ENCODE results near the gene KCTD4. TPM values are rescaled to one million over a fixed set of nuclear protein-coding genes. Genes with fewer than 3 reads are reported as not detected.
"Not testable (repeated sequence)": the region's sequence is repeated elsewhere in the genome, so short reads cannot be mapped to it uniquely, and the experiment has no call there.

Gene KCTD4
- total and polyA plus RNA-seq, 4 donors = 2.1 to 7.4 (median 5.9) TPM

GRCh38 chr13:45199711-45200110 lies 1.1 kb downstream of the KCTD4 start:
- no peaks in the 10 kb centered on the region for H3K4me1 ChIP-seq (ENCODE audit: control insufficient read depth, insufficient read depth, low read length)
- H3K36me3 ChIP-seq (ENCODE audit: control insufficient read depth, insufficient read depth, low read length) = no peaks in the 10 kb centered on the region
- no peaks in the 10 kb centered on the region for H3K27me3 ChIP-seq (ENCODE audit: control insufficient read depth, insufficient read depth, low read length)
- no peak overlapping the region for H3K4me3 ChIP-seq (ENCODE audit: low read depth, low read length)
- no peak overlapping the region for H3K27ac ChIP-seq (ENCODE audit: low read depth, low read length)
- no peak for DNase-seq (ENCODE audit: low read depth in 4 of 6, low spot score in 6 of 6)
- WGBS (ENCODE audit: insufficient coverage) = no CpG with 5 or more reads among the region's 4 CpGs
- no peaks in the 10 kb centered on the region for H3K9me3 ChIP-seq (ENCODE audit: control insufficient read depth, insufficient read depth, low read length)

DNA sequence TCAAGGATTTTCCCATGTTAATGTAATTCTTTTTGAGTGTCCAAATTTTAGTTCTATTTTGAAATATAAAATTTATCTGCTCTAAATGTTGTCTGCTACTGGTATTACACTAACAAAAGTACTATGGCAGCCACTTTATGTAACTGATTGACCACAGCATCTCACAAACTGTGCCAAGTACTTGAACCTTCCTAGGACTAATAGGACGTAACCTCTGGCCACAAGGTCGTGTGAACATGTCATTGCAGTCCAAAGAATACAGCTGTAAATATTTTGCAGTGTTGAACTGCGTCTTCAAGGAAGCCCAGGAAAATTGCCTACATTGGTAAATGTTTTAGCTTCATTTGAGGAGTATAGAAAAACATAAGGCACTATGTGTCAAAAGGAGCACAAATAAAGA lies 1.9 kb downstream of the KCTD4 start:
- Histone ChIP-seq H3K36me3 (ENCODE audit: control insufficient read depth, insufficient read depth, low read length) (no peaks in the 10 kb centered on the region), H3K4me3 (ENCODE audit: low read depth, low read length) (no peak overlapping the region), H3K27ac (ENCODE audit: low read depth, low read length) (no peak overlapping the region), H3K4me1 (ENCODE audit: control insufficient read depth, insufficient read depth, low read length) (no peaks in the 10 kb centered on the region), H3K27me3 (ENCODE audit: control insufficient read depth, insufficient read depth, low read length) (no peaks in the 10 kb centered on the region), H3K9me3 (ENCODE audit: control insufficient read depth, insufficient read depth, low read length) (no peaks in the 10 kb centered on the region)
- WGBS (ENCODE audit: insufficient coverage) = 76% methylated on average over 2 of the region's 3 CpGs
- no peak for DNase-seq (ENCODE audit: low read depth in 4 of 6, low spot score in 6 of 6)

DNA sequence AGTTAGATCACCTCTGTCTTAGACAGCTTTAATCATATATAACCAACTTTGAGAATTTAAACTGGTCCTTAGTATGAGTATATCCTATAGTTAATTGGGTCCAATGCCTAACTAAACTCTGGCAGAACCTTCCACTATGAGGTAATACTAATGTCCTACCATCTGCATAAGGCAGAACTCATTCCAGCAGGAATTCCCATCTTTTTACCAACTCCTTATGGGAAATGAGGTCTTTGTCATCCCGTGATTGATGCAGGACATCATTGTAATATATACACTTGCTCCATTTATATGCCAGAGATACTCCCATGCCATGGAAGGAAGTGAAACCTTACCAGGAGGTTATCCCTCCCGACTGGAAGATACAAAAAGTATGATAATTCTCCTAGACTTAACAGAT lies 2.8 kb downstream of the KCTD4 start:
- WGBS (ENCODE audit: insufficient coverage) = no CpG with 5 or more reads among the region's 2 CpGs
- H3K9me3 ChIP-seq (ENCODE audit: control insufficient read depth, insufficient read depth, low read length) = no peaks in the 10 kb centered on the region
- H3K36me3 ChIP-seq (ENCODE audit: control insufficient read depth, insufficient read depth, low read length) = no peaks in the 10 kb centered on the region
- no peak overlapping the region for H3K27ac ChIP-seq (ENCODE audit: low read depth, low read length)
- no peaks in the 10 kb centered on the region for H3K27me3 ChIP-seq (ENCODE audit: control insufficient read depth, insufficient read depth, low read length)
- H3K4me3 ChIP-seq (ENCODE audit: low read depth, low read length) = no peak overlapping the region
- no peak for DNase-seq (ENCODE audit: low read depth in 4 of 6, low spot score in 6 of 6)
- H3K4me1 ChIP-seq (ENCODE audit: control insufficient read depth, insufficient read depth, low read length) = no peaks in the 10 kb centered on the region

GRCh38 chr13:45196622-45197021 lies 4.2 kb downstream of the KCTD4 start:
- WGBS (ENCODE audit: insufficient coverage) = 63% methylated on average over 1 of the region's 1 CpG
- Histone ChIP-seq H3K27ac (ENCODE audit: low read depth, low read length) (no peak overlapping the region), H3K27me3 (ENCODE audit: control insufficient read depth, insufficient read depth, low read length) (no peaks in the 10 kb centered on the region), H3K4me3 (ENCODE audit: low read depth, low read length) (no peak overlapping the region), H3K9me3 (ENCODE audit: control insufficient read depth, insufficient read depth, low read length) (no peaks in the 10 kb centered on the region), H3K36me3 (ENCODE audit: control insufficient read depth, insufficient read depth, low read length) (no peaks in the 10 kb centered on the region), H3K4me1 (ENCODE audit: control insufficient read depth, insufficient read depth, low read length) (no peaks in the 10 kb centered on the region)
- DNase-seq (ENCODE audit: low read depth in 4 of 6, low spot score in 6 of 6) = no peak

GRCh38 chr13:45196096-45196495 lies 4.7 kb downstream of the KCTD4 start:
- no peaks in the 10 kb centered on the region for H3K9me3 ChIP-seq (ENCODE audit: control insufficient read depth, insufficient read depth, low read length)

DNA sequence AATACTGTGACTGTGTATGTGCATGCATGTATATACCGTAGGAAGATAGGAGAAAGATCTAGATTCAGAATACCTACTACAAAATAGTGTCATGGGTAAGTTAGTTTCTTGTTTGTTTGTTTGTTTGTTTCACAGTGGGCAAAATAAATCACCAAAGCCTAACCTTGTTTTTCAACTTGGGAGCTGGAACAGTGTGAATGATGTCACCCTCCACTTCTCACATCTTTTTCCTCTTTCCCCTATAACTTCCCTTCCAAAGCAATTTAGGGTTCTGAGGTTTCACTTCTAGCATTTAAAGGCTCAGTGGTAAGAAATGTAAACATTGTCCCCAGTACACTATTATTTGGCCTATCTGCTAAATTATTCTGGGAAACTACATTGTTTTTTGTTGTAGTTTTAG lies 5.4 kb downstream of the KCTD4 start:
- no CpG with 5 or more reads among the region's 1 CpG for WGBS (ENCODE audit: insufficient coverage)
- H3K9me3 ChIP-seq (ENCODE audit: control insufficient read depth, insufficient read depth, low read length) = no peaks in the 10 kb centered on the region
- no peak for DNase-seq (ENCODE audit: low read depth in 4 of 6, low spot score in 6 of 6)
- no peak overlapping the region for H3K4me3 ChIP-seq (ENCODE audit: low read depth, low read length)
- no peaks in the 10 kb centered on the region for H3K27me3 ChIP-seq (ENCODE audit: control insufficient read depth, insufficient read depth, low read length)
- H3K4me1 ChIP-seq (ENCODE audit: control insufficient read depth, insufficient read depth, low read length) = no peaks in the 10 kb centered on the region
- H3K36me3 ChIP-seq (ENCODE audit: control insufficient read depth, insufficient read depth, low read length) = no peaks in the 10 kb centered on the region
- no peak overlapping the region for H3K27ac ChIP-seq (ENCODE audit: low read depth, low read length)

More at GRCh38 chr13:45196096-45196495, 4.7 kb downstream of the KCTD4 start:
- H3K4me3 ChIP-seq (ENCODE audit: low read depth, low read length) = no peak overlapping the region
- no peaks in the 10 kb centered on the region for H3K27me3 ChIP-seq (ENCODE audit: control insufficient read depth, insufficient read depth, low read length)
- no peaks in the 10 kb centered on the region for H3K36me3 ChIP-seq (ENCODE audit: control insufficient read depth, insufficient read depth, low read length)
- H3K4me1 ChIP-seq (ENCODE audit: control insufficient read depth, insufficient read depth, low read length) = no peaks in the 10 kb centered on the region
- WGBS (ENCODE audit: insufficient coverage) = no CpG with 5 or more reads among the region's 3 CpGs
- DNase-seq (ENCODE audit: low read depth in 4 of 6, low spot score in 6 of 6) = no peak
- H3K27ac ChIP-seq (ENCODE audit: low read depth, low read length) = no peak overlapping the region

- Histone ChIP-seq H3K27me3 (ENCODE audit: control insufficient read depth, insufficient read depth, low read length) (no peaks in the 10 kb centered on the region), H3K36me3 (ENCODE audit: control insufficient read depth, insufficient read depth, low read length) (no peaks in the 10 kb centered on the region), H3K4me3 (ENCODE audit: low read depth, low read length) (no peak overlapping the region), H3K27ac (ENCODE audit: low read depth, low read length) (no peak overlapping the region), H3K9me3 (ENCODE audit: control insufficient read depth, insufficient read depth, low read length) (no peaks in the 10 kb centered on the region), H3K4me1 (ENCODE audit: control insufficient read depth, insufficient read depth, low read length) (no peaks in the 10 kb centered on the region)
- DNase-seq (ENCODE audit: low read depth in 4 of 6, low spot score in 6 of 6) = peak in 5 of 6 donors; percentile 40 to 92 (median 56)
- WGBS (ENCODE audit: insufficient coverage) = 15% methylated on average over 5 of the region's 15 CpGs
Measured at GRCh38 chr13:45194081-45194939, 6.5 kb downstream of the KCTD4 start.

- no peak for DNase-seq (ENCODE audit: low read depth in 4 of 6, low spot score in 6 of 6)
Measured at GRCh38 chr13:45191874-45192273, 9.0 kb downstream of the KCTD4 start.

GRCh38 chr13:45189511-45189910 lies 11.3 kb downstream of the KCTD4 start:
- not testable (repeated sequence) for H3K27ac ChIP-seq (ENCODE audit: low read depth, low read length); H3K4me1 ChIP-seq (ENCODE audit: control insufficient read depth, insufficient read depth, low read length); H3K4me3 ChIP-seq (ENCODE audit: low read depth, low read length); DNase-seq (ENCODE audit: low read depth in 4 of 6, low spot score in 6 of 6); H3K27me3 ChIP-seq (ENCODE audit: control insufficient read depth, insufficient read depth, low read length); H3K36me3 ChIP-seq (ENCODE audit: control insufficient read depth, insufficient read depth, low read length); H3K9me3 ChIP-seq (ENCODE audit: control insufficient read depth, insufficient read depth, low read length)

More at GRCh38 chr13:45191874-45192273, 9.0 kb downstream of the KCTD4 start:
- Histone ChIP-seq H3K4me3 (ENCODE audit: low read depth, low read length) (no peak overlapping the region), H3K27ac (ENCODE audit: low read depth, low read length) (no peak overlapping the region), H3K36me3 (ENCODE audit: control insufficient read depth, insufficient read depth, low read length) (no peaks in the 10 kb centered on the region), H3K27me3 (ENCODE audit: control insufficient read depth, insufficient read depth, low read length) (no peaks in the 10 kb centered on the region), H3K4me1 (ENCODE audit: control insufficient read depth, insufficient read depth, low read length) (no peaks in the 10 kb centered on the region), H3K9me3 (ENCODE audit: control insufficient read depth, insufficient read depth, low read length) (no peaks in the 10 kb centered on the region)
- no CpG with 5 or more reads among the region's 1 CpG for whole genome bisulfite sequencing (ENCODE audit: insufficient coverage)

DNA sequence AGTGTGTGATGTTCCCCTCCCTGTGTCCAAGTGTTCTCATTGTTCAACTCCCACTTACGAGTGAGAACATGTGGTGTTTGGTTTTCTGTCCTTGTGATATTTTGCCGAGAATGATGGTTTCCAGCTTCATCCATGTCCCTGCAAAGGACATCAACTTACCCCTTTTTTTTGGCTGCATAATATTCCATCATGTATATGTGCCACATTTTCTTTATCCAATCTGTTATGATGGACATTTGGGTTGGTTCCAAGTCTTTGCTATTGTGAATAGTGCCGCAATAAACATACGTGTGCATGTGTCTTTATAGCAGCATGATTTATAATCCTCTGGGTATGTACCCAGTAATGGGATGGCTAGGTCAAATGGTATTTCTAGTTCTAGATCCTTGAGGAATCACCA lies 11.8 kb downstream of the KCTD4 start:
- not testable (repeated sequence) for H3K4me1 ChIP-seq (ENCODE audit: control insufficient read depth, insufficient read depth, low read length); H3K36me3 ChIP-seq (ENCODE audit: control insufficient read depth, insufficient read depth, low read length); H3K27ac ChIP-seq (ENCODE audit: low read depth, low read length); H3K9me3 ChIP-seq (ENCODE audit: control insufficient read depth, insufficient read depth, low read length); H3K4me3 ChIP-seq (ENCODE audit: low read depth, low read length); H3K27me3 ChIP-seq (ENCODE audit: control insufficient read depth, insufficient read depth, low read length); DNase-seq (ENCODE audit: low read depth in 4 of 6, low spot score in 6 of 6)
- no CpG with 5 or more reads among the region's 4 CpGs for WGBS (ENCODE audit: insufficient coverage)

Data from spinal cord (tissue), 10 donors.